GM12878 (cell line): ENCODE measurements around the gene SLC39A11. TPM values are rescaled to one million over a fixed set of nuclear protein-coding genes. Genes with fewer than 3 reads are reported as not detected.

Experiments
- ATAC-seq: fragments of 200-7000 bp; cut with Tn5 transposase; 3 replicates; pipeline ENCODE4 v1.9.1; 2020; ENCODE audit warnings: mild to moderate bottlenecking, moderate library complexity
- BruUV-seq: library from RNA; stranded (reverse); fragments of 400-500 nt; replicated peaks from 2 replicates; lab custom pipeline; 2021; lab: Mats Ljungman, UMichigan
- CTCF ChIA-PET: fragments of 300-600 bp; sonication (Branson Sonifier 250); formaldehyde crosslinking; extraction: SDS; loops from one replicate; lab custom pipeline; 2021; ENCODE audit warnings: inconsistent platforms; lab: Yijun Ruan, JAX
- POLR2A ChIA-PET: fragments of 350-600 bp; formaldehyde crosslinking; extraction: SDS; loops from one replicate; lab custom pipeline; 2021; ENCODE audit warnings: inconsistent platforms; lab: Charles Lee
- RAD21 ChIA-PET: fragments of 300-600 bp; sonication (Branson Sonifier 250); formaldehyde crosslinking; loops from one replicate; lab custom pipeline; 2023; ENCODE audit warnings: antibody characterized with exemption; ENCODE audit not compliant: unreplicated experiment; lab: Charles Lee
- SMC1A ChIA-PET: fragments of 300-600 bp; sonication (Branson Sonifier 250); formaldehyde crosslinking; loops from one replicate; lab custom pipeline; 2023; ENCODE audit not compliant: unreplicated experiment, uncharacterized antibody; lab: Charles Lee
- DNase-seq: peaks from one replicate; pipeline ENCODE4 v3.0.0-alpha.2; 2011; ENCODE audit warnings: low read depth, low spot score
- FAIRE-seq: peaks from 3 replicates; lab custom pipeline; 2011; peaks lifted over from hg19 to GRCh38; lab: Jason Lieb, UNC
- H2AFZ ChIP-seq: 2 replicates; pipeline ENCODE4 v1.6.0; 2011; ENCODE audit warnings: low read depth, low read length, control low read depth; ENCODE audit not compliant: control insufficient read depth
- H3K27ac ChIP-seq: 2 replicates; pipeline ENCODE4 v1.5.1; 2011; ENCODE audit warnings: control low read depth; ENCODE audit not compliant: control insufficient read depth, insufficient read depth
- H3K27me3 ChIP-seq, 2 experiments: replicated peaks in 1 of 2; 2 replicates each; pipeline versions ENCODE4 v1.6.0 to v1.6.1; 2011; ENCODE audit warnings: low read length in 1 of 2; ENCODE audit not compliant: control insufficient read depth in 2 of 2, insufficient read depth in 2 of 2
- H3K36me3 ChIP-seq, 2 experiments: 2 replicates each; pipeline ENCODE4 v1.5.1; 2011; ENCODE audit warnings: low read length in 1 of 2; ENCODE audit not compliant: control insufficient read depth in 2 of 2, insufficient read depth in 2 of 2
- H3K4me1 ChIP-seq: 2 replicates; pipeline ENCODE4 v1.6.1; 2011; ENCODE audit warnings: mild to moderate bottlenecking, low read length, moderate library complexity, mixed read lengths; ENCODE audit not compliant: control insufficient read depth, insufficient read depth
- H3K4me2 ChIP-seq: 2 replicates; pipeline ENCODE4 v1.6.0; 2011; ENCODE audit warnings: control low read depth; ENCODE audit not compliant: control insufficient read depth, insufficient read depth
- H3K4me3 ChIP-seq: fragments of 200-600 bp; sonication (generic); 2 replicates; pipeline ENCODE4 v1.5.1; 2016
- H3K79me2 ChIP-seq: 2 replicates; pipeline ENCODE4 v1.6.0; 2011; ENCODE audit warnings: low read length; ENCODE audit not compliant: control insufficient read depth, insufficient read depth
- H3K9ac ChIP-seq: 2 replicates; pipeline ENCODE4 v1.8.0; 2011; ENCODE audit warnings: low read length, control low read depth, mixed read lengths; ENCODE audit not compliant: control insufficient read depth, insufficient read depth
- H3K9me3 ChIP-seq: replicated peaks from 3 replicates; pipeline ENCODE4 v1.5.1; 2011; ENCODE audit warnings: mild to moderate bottlenecking, low read length; ENCODE audit not compliant: control insufficient read depth, insufficient read depth
- H4K20me1 ChIP-seq: 2 replicates; pipeline ENCODE4 v1.6.0; 2011; ENCODE audit not compliant: control insufficient read depth, insufficient read depth
- HDAC6 ChIP-seq: fragments of 200-600 bp; sonication (generic); IDR thresholded peaks from one replicate; pipeline ENCODE4 v1.8.0; 2017; ENCODE audit warnings: antibody characterized with exemption; ENCODE audit not compliant: unreplicated experiment
- PML ChIP-seq: IDR thresholded peaks from 2 replicates; pipeline ENCODE4 v1.6.1; 2012; ENCODE audit warnings: low read length, inconsistent platforms
- YY1 ChIP-seq: IDR thresholded peaks from 2 replicates; pipeline ENCODE4 v1.6.1; 2011; ENCODE audit warnings: low read depth, mild to moderate bottlenecking, low read length
- WGBS: methylation state at CpG from one replicate; pipeline ENCODE4 v1.1.6; 2016; ENCODE audit warnings: low lambda C conversion rate; ENCODE audit not compliant: insufficient replicate concordance, insufficient coverage; ENCODE audit errors: missing lambda C conversion rate; 5-methylcytosine and 5-hydroxymethylcytosine counted together
- in situ Hi-C: fragments of 300-500 bp; cut with MboI; formaldehyde crosslinking; loops from 9 replicates; pipeline ENCODE4 v1.14.3; 2018; ENCODE audit warnings: mixed read lengths
- intact Hi-C: fragments of 100-400 bp; cut with micrococcal nuclease; formaldehyde crosslinking; loops from one replicate; pipeline ENCODE4 v1.14.2; 2022; ENCODE audit not compliant: unreplicated experiment
- polyA plus RNA-seq, 11 experiments: library from polyadenylated mRNA; depleted of rRNA in 4 of 11; unstranded in 6 of 11; stranded (reverse) in 5 of 11; fragments of >200 nt; fragmentation: Nextera tagmentation in 4 of 11; fragmentation: Illumina TruSeq in 1 of 11; extraction: Ambion mirVana in 4 of 11; extraction: Trizol in 1 of 11; gene quantifications; 1 replicate in 1 of 11; 2 replicates in 10 of 11; pipeline versions ENCODE4 v1.2.1 to v1.2.3, GENCODE V29; 2011 to 2016; ENCODE audit warnings: inconsistent platforms in 2 of 11, missing spikeins in 2 of 11, low read depth in 1 of 11
- total RNA-seq, 4 experiments: library from RNA; depleted of rRNA in 3 of 4; stranded (reverse); fragments of >200 nt in 3 of 4; fragmentation: Illumina TruSeq in 1 of 4; extraction: Trizol in 1 of 4; gene quantifications; 2 replicates each; pipeline versions ENCODE4 v1.2.1 to v1.2.3, GENCODE V29; 2013 to 2021

Gene SLC39A11
- total and polyA plus RNA-seq, 10 of the 15 experiments (the other 5 are each of a cell fraction or from before 2014, with no cell fraction given), result 8.6 to 23.8 (median 14.0) TPM

DNA sequence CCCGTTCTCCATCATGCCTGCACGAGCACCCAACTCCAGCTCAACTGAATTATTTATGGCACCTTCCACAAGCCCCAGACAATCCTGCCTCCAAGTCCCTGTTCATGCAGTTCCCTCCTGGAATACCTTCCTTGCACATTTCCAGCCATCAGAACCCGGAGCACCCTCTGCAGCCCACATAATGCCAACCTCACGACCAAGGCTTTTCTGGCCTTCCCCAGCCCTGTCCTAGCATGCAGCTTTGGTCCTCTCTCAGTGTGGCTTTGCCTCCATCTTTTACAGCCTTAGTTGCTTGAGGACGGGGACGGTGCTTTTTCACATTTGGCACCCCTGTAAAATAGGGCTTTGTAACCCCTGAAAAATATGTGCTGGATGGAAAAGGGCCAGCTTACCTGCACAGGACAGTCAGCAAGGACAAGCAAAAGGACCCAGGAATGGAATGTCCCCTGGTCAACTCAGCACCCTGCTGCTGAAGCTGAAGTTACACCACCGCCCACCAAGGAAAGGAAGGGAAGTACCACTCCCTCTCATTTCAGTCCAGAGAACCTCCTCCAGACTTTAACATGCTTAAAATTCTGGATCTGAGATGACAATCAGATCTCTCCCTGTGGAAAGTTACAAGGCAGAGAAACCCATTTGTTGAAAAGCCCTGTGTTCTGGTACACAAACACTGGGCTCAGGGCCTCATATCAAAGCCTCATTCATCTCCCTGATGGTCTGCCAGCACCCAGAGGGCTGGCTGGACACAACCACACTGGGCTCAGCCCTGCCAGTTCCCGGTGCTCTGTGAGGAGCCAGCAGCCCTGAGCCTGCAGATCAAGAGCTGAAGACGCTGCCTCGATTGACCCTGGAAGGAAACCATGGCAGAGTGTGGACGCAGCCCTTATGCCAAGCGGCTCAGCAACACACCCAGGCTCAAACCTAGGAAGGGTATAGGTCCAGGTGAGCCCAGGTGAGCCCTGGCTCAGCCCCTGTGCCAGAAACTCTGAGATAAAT, 2.9 kb downstream of the SLC39A11 start:
- ATAC-seq (no peak), DNase-seq (no peak), FAIRE-seq (no peak)
- in situ Hi-C loops (no loop called here), intact Hi-C loops (loop anchor here (5.0 kb wide), 2 partner anchors 68 to 362 kb away; no protein-coding TSS in a partner anchor)
- no peak overlapping the region for H2AFZ ChIP-seq
- POLR2A ChIA-PET, result no interaction called here
- BruUV-seq, result no TSS peak
- SMC1A ChIA-PET, result interaction anchor here (1.1 kb wide), 1 partner anchor 15 kb away, joined by 3 read pairs; no protein-coding TSS in a partner anchor
- peaks cover 15% of the 10 kb centered on the region for H3K79me2 ChIP-seq
- RAD21 ChIA-PET, result interaction anchor here (0.6 to 2.1 kb wide), 3 partner anchors 67 to 281 kb away, joined by 3 to 6 read pairs (median 3); no protein-coding TSS in a partner anchor
- no peak overlapping the region for H3K9ac ChIP-seq
- CTCF ChIA-PET, result interaction anchor here (0.5 to 2.4 kb wide), 5 partner anchors 45 to 552 kb away, joined by 3 to 14 read pairs (median 4); no protein-coding TSS in a partner anchor
- no peaks in the 10 kb centered on the region for H3K27me3 ChIP-seq
- no peaks in the 10 kb centered on the region for H3K9me3 ChIP-seq
- no peak for TF ChIP-seq PML
- TF ChIP-seq HDAC6, result no peak
- H3K36me3 ChIP-seq, result peaks cover 0 to 9% of the 10 kb centered on the region in 2 experiments; a peak in 2 of 4 replicates
- H4K20me1 ChIP-seq, result no peaks in the 10 kb centered on the region
- H3K4me1 ChIP-seq, result peaks cover 7% of the 10 kb centered on the region; the same call in 1 of the 2 replicates
- WGBS, result 81% methylated on average over 12 of the region's 12 CpGs
- H3K27ac ChIP-seq, result no peak overlapping the region
- H3K4me2 ChIP-seq, result no peak overlapping the region
- H3K4me3 ChIP-seq, result no peak overlapping the region

DNA sequence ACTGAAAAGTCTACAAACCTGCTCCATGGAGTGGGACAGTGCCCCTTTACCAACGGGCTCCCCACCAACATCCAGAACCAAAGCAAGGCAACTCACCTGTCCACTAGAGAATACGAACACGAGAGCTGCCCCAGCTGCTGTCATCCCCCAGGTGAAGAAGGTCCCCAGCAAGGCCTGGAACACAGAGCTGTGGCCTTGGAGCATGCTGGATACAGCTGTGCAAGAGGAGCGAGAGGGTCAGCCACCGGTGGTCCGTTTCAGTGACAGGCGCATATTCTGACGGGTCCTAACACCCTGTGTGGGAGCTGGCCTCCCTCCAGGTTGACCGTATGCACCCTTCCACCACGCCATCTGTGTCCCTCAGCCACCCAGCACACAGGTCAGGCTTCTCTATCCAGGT, 3.9 kb downstream of the SLC39A11 start:
- in situ Hi-C loops (no loop called here), intact Hi-C loops (no loop called here)
- no peak overlapping the region for H3K4me2 ChIP-seq
- RAD21 ChIA-PET, result interaction anchor here (2.1 kb wide), 1 partner anchor 68 kb away, joined by 6 read pairs; no protein-coding TSS in a partner anchor
- no peak for TF ChIP-seq YY1
- H3K36me3 ChIP-seq, result peaks cover 0 to 14% of the 10 kb centered on the region in 2 experiments; a peak in 2 of 4 replicates
- BruUV-seq, result no TSS peak
- POLR2A ChIA-PET, result no interaction called here
- peaks cover 15% of the 10 kb centered on the region for H3K79me2 ChIP-seq
- DNase-seq (no peak), ATAC-seq (no peak), FAIRE-seq (no peak)
- H3K9ac ChIP-seq, result no peak overlapping the region
- WGBS, result 97% methylated on average over 10 of the region's 10 CpGs
- CTCF ChIA-PET, result interaction anchor here (0.5 to 1.2 kb wide), 2 partner anchors 44 to 551 kb away, joined by 3 read pairs; no protein-coding TSS in a partner anchor
- peaks cover 7% of the 10 kb centered on the region; the same call in 1 of the 2 replicates for H3K4me1 ChIP-seq
- H3K27me3 ChIP-seq, result no peaks in the 10 kb centered on the region
- H3K4me3 ChIP-seq, result no peak overlapping the region
- SMC1A ChIA-PET, result no interaction called here
- no peaks in the 10 kb centered on the region; the same call in 2 of the 3 replicates for H3K9me3 ChIP-seq
- no peak overlapping the region for H2AFZ ChIP-seq
- H4K20me1 ChIP-seq, result no peaks in the 10 kb centered on the region
- H3K27ac ChIP-seq, result no peak overlapping the region
